Endothelial cell of umbilical vein (primary cell): ENCODE data around the gene VPS45.
"Not testable (repeated sequence)": the region's sequence is repeated elsewhere in the genome, so short reads cannot be mapped to it uniquely, and the experiment has no call there.

Experiments
- CTCF ChIP-seq, 2 donors: IDR thresholded peaks; 1 replicate in 1 of 2; 2 replicates in 1 of 2; pipeline ENCODE4 v1.5.1; 2011; ENCODE audit warnings: low read length in 2 of 2, mild to moderate bottlenecking in 2 of 2, moderate library complexity in 2 of 2, control low read depth in 1 of 2, inconsistent platforms in 1 of 2, low read depth in 1 of 2; ENCODE audit not compliant: insufficient read depth in 1 of 2; ENCODE audit errors: extremely low read depth in 1 of 2
- EZH2 ChIP-seq: IDR thresholded peaks from 2 replicates; pipeline ENCODE4 v1.6.1; 2012; ENCODE audit warnings: borderline replicate concordance, low read depth, mild to moderate bottlenecking, moderate library complexity, low read length, inconsistent platforms; ENCODE audit not compliant: severe bottlenecking
- FOS ChIP-seq: IDR thresholded peaks from 2 replicates; pipeline ENCODE4 v1.6.1; 2011; ENCODE audit warnings: mild to moderate bottlenecking, low read length, moderate library complexity, borderline replicate concordance; ENCODE audit not compliant: insufficient read depth
- GATA2 ChIP-seq: IDR thresholded peaks from 2 replicates; pipeline ENCODE4 v1.7.0; 2011; ENCODE audit warnings: low read depth, mild to moderate bottlenecking, moderate library complexity, mixed read lengths, low read length; ENCODE audit not compliant: insufficient read length, insufficient read depth
- JUN ChIP-seq: IDR thresholded peaks from 2 replicates; pipeline ENCODE4 v1.6.1; 2011; ENCODE audit warnings: borderline replicate concordance, low read depth; ENCODE audit not compliant: insufficient read length, insufficient read depth
- MAX ChIP-seq: IDR thresholded peaks from 2 replicates; pipeline ENCODE4 v1.6.1; 2011; ENCODE audit not compliant: insufficient read depth, insufficient read length
- POLR2A ChIP-seq: IDR thresholded peaks from 2 replicates; pipeline ENCODE4 v1.6.1; 2012; ENCODE audit warnings: low read depth, mild to moderate bottlenecking, control low read depth, low read length
- POLR2AphosphoS5 ChIP-seq: IDR thresholded peaks from 2 replicates; pipeline ENCODE4 v1.6.1; 2012; ENCODE audit warnings: low read depth, mild to moderate bottlenecking, control low read depth, low read length, moderate library complexity; ENCODE audit not compliant: insufficient read depth

- not testable (repeated sequence) for TF ChIP-seq EZH2; CTCF (IDR thresholded peaks at IDR 0.05; ENCODE audit: extremely low read depth in 1 of 2, insufficient read depth in 1 of 2, low read depth in 1 of 2, low read length in 2 of 2); POLR2AphosphoS5; POLR2A; GATA2; JUN; MAX; FOS
Measured at GRCh38 chr1:150135400-150135799, 67.8 kb downstream of the VPS45 start.
